ENCODE data around the gene LYSET.
A peak's percentile ranks its signal among the peaks of the same experiment; 100 is the strongest.

Gene LYSET

GRCh38 chr14:93231129-93231979 is 46.2 kb downstream of the LYSET start:
- CTCF ChIA-PET: interaction anchor here (0.6 kb wide), 1 partner anchor 26 kb away, joined by 3 read pairs; no protein-coding TSS in a partner anchor

GRCh38 chr14:93232159-93232558 is 47.0 kb downstream of the LYSET start:
- ChIA-PET POLR2A (no interaction called here), CTCF (interaction anchor here (0.6 to 1.2 kb wide), 3 partner anchors 26 to 470 kb away, joined by 3 read pairs; no protein-coding TSS in a partner anchor)
- H3K4me1 ChIP-seq (ENCODE audit: control insufficient read depth, insufficient read depth, low read length): 0 out of 2 replicates have a peak, but pooled peaks cover 3% of the 10 kb centered on the region
- H3K9me3 ChIP-seq (ENCODE audit: control insufficient read depth, insufficient read depth, low read depth, low read length): no peaks in the 10 kb centered on the region
- no peak overlapping the region for H3K27ac ChIP-seq (ENCODE audit: extremely low read depth, low read depth, low read length)
- H3K4me3 ChIP-seq (ENCODE audit: low read depth, low read length): no peak overlapping the region
- H3K36me3 ChIP-seq (ENCODE audit: control insufficient read depth in 2 of 2, insufficient read depth in 1 of 2, low read length in 2 of 2): peaks cover 6 to 24% of the 10 kb centered on the region in 2 experiments; a peak in 2 of 3 replicates
- TF ChIP-seq ZNF202 (tag by site-specific recombination; IDR thresholded peaks at IDR 0.05; ENCODE audit: borderline replicate concordance) (no peak), ZNF175 (tag by site-specific recombination; IDR thresholded peaks at IDR 0.05) (no peak), ZNF473 (tag by site-specific recombination; IDR thresholded peaks at IDR 0.05) (no peak), ZNF223 (tag by site-specific recombination; IDR thresholded peaks at IDR 0.05) (no peak), ZNF37A (tag by site-specific recombination; IDR thresholded peaks at IDR 0.05) (no peak), ZFP37 (tag by site-specific recombination; IDR thresholded peaks at IDR 0.05) (no peak), ZNF639 (tag by site-specific recombination; IDR thresholded peaks at IDR 0.05) (no peak), ZBTB6 (tag by site-specific recombination; IDR thresholded peaks at IDR 0.05) (no peak), ZNF521 (tag by site-specific recombination; IDR thresholded peaks at IDR 0.05) (no peak), PRDM2 (tag by site-specific recombination; IDR thresholded peaks at IDR 0.05; ENCODE audit: borderline replicate concordance) (no peak), ZNF830 (tag by site-specific recombination; IDR thresholded peaks at IDR 0.05; ENCODE audit: low read depth) (no peak), ZBTB48 (tag by site-specific recombination; IDR thresholded peaks at IDR 0.05) (no peak), ZNF280D (tag by site-specific recombination; IDR thresholded peaks at IDR 0.05) (no peak), ZIC2 (tag by site-specific recombination; IDR thresholded peaks at IDR 0.05) (no peak)

More at GRCh38 chr14:93231129-93231979, 46.2 kb downstream of the LYSET start:
- H3K4me3 ChIP-seq (ENCODE audit: low read depth, low read length): peak overlapping the region; percentile 21
- TF ChIP-seq PATZ1 (tag by site-specific recombination; IDR thresholded peaks at IDR 0.05) (0 out of 2 replicates have a peak, but pooled peaks have one; percentile 2), ZNF423 (tag by site-specific recombination; IDR thresholded peaks at IDR 0.05) (no peak), EGR2 (tag by site-specific recombination; IDR thresholded peaks at IDR 0.05; ENCODE audit: low read depth) (peak; percentile 70), BCL11A (tag by site-specific recombination; IDR thresholded peaks at IDR 0.05; ENCODE audit: low read depth) (no peak), ZFHX2 (tag by site-specific recombination; conservative IDR thresholded peaks at IDR 0.05) (peak; percentile 74)
- 0 out of 2 replicates have a peak, but pooled peaks cover 3% of the 10 kb centered on the region for H3K4me1 ChIP-seq (ENCODE audit: control insufficient read depth, insufficient read depth, low read length)
- H3K27ac ChIP-seq (ENCODE audit: extremely low read depth, low read depth, low read length): no peak overlapping the region; the same call in 1 of the 2 replicates
- POLR2A ChIA-PET: interaction anchor here (0.8 kb wide), 1 partner anchor 24 kb away, joined by 3 read pairs; the partner anchor contains the start of genes GON7 and UBR7
- H3K36me3 ChIP-seq (ENCODE audit: control insufficient read depth in 2 of 2, insufficient read depth in 1 of 2, low read length in 2 of 2): peaks cover 11 to 30% of the 10 kb centered on the region in 2 experiments
- no peaks in the 10 kb centered on the region for H3K9me3 ChIP-seq (ENCODE audit: control insufficient read depth, insufficient read depth, low read depth, low read length)
